CD14-positive monocyte (primary cell): ENCODE data around the gene SPAG16. TPM values are rescaled to one million over a fixed set of nuclear protein-coding genes. Genes with fewer than 3 reads are reported as not detected.
A peak's percentile ranks its signal among the peaks of the same experiment; 100 is the strongest.

ENCODE experiments used
- DNase-seq, 3 donors: peaks; one replicate each; pipeline ENCODE4 v3.0.0-alpha.2; 2011 to 2022
- H2AFZ ChIP-seq: 2 replicates; pipeline ENCODE4 v1.6.0; 2012; ENCODE audit warnings: mild to moderate bottlenecking, low read depth, low read length, inconsistent platforms; ENCODE audit not compliant: insufficient read depth, poor library complexity, severe bottlenecking
- H3K27ac ChIP-seq, 2 donors: 1 replicate in 1 of 2; 2 replicates in 1 of 2; pipeline ENCODE4 v1.5.1; 2012 to 2013; ENCODE audit warnings: low read length in 2 of 2, control low read depth in 1 of 2, inconsistent platforms in 1 of 2, low read depth in 1 of 2, mild to moderate bottlenecking in 1 of 2
- H3K27me3 ChIP-seq, 2 donors: one replicate each; pipeline versions ENCODE4 v1.6.0 to v1.6.1; 2011 to 2013; ENCODE audit warnings: low read length in 2 of 2; ENCODE audit not compliant: control insufficient read depth in 2 of 2, insufficient read depth in 2 of 2
- H3K36me3 ChIP-seq, 2 donors: replicated peaks in 1 of 2; 1 replicate in 1 of 2; 2 replicates in 1 of 2; pipeline versions ENCODE4 v1.5.1 to v1.6.1; 2012 to 2013; ENCODE audit warnings: low read length in 2 of 2, control low read depth in 1 of 2, inconsistent platforms in 1 of 2, mild to moderate bottlenecking in 1 of 2; ENCODE audit not compliant: insufficient read depth in 2 of 2, control insufficient read depth in 1 of 2
- H3K4me1 ChIP-seq, 2 donors: 1 replicate in 1 of 2; 2 replicates in 1 of 2; pipeline versions ENCODE4 v1.5.1 to v1.6.1; 2012 to 2013; ENCODE audit warnings: low read length in 2 of 2, control low read depth in 1 of 2, inconsistent platforms in 1 of 2, mild to moderate bottlenecking in 1 of 2, moderate library complexity in 1 of 2; ENCODE audit not compliant: insufficient read depth in 2 of 2, control insufficient read depth in 1 of 2
- H3K4me2 ChIP-seq: replicated peaks from 2 replicates; pipeline ENCODE3; 2012; ENCODE audit warnings: low read length, moderate library complexity, mild to moderate bottlenecking; ENCODE audit not compliant: poor library complexity, severe bottlenecking; ENCODE audit errors: extremely low read depth
- H3K4me3 ChIP-seq, 3 experiments: fragments of 200-600 bp in 1 of 3; sonication (generic) in 1 of 3; replicated peaks in 1 of 3; 1 replicate in 2 of 3; 2 replicates in 1 of 3; pipeline ENCODE4 v1.5.1; 2011 to 2013; ENCODE audit warnings: low read length in 3 of 3, mild to moderate bottlenecking in 3 of 3, control low read depth in 2 of 3, low read depth in 2 of 3, inconsistent platforms in 1 of 3, moderate library complexity in 1 of 3
- H3K79me2 ChIP-seq: 2 replicates; pipeline ENCODE4 v1.6.0; 2012; ENCODE audit warnings: mild to moderate bottlenecking, control low read depth, inconsistent platforms, low read length, moderate library complexity; ENCODE audit not compliant: insufficient read depth
- H3K9ac ChIP-seq: 2 replicates; pipeline ENCODE4 v1.6.0; 2017; ENCODE audit warnings: low read length, mild to moderate bottlenecking; ENCODE audit not compliant: insufficient read depth, poor library complexity, severe bottlenecking
- H3K9me3 ChIP-seq, 2 donors: replicated peaks in 1 of 2; 1 replicate in 1 of 2; 2 replicates in 1 of 2; pipeline versions ENCODE4 v1.5.1 to v1.6.1; 2012 to 2013; ENCODE audit warnings: low read length in 2 of 2, control low read depth in 1 of 2; ENCODE audit not compliant: control insufficient read depth in 1 of 2, insufficient read depth in 1 of 2
- H4K20me1 ChIP-seq: 2 replicates; pipeline ENCODE4 v1.6.0; 2012; ENCODE audit warnings: mild to moderate bottlenecking, low read length, control low read depth, moderate library complexity; ENCODE audit not compliant: insufficient read depth
- H3K27ac Mint-ChIP-seq, 7 donors: one replicate each; pipeline ENCODE4 v1.8.0; 2020; ENCODE audit warnings: mild to moderate bottlenecking in 7 of 7, mixed read lengths in 7 of 7, moderate library complexity in 6 of 7, inconsistent platforms in 2 of 7
- H3K27me3 Mint-ChIP-seq, 3 donors: one replicate each; pipeline ENCODE4 v1.8.0; 2021 to 2022; ENCODE audit warnings: low read depth in 3 of 3, mild to moderate bottlenecking in 3 of 3, mixed read lengths in 3 of 3, moderate library complexity in 3 of 3, inconsistent platforms in 1 of 3
- H3K36me3 Mint-ChIP-seq, 2 donors: one replicate each; pipeline ENCODE4 v1.8.0; 2020; ENCODE audit warnings: mixed read lengths in 2 of 2, inconsistent platforms in 1 of 2, mild to moderate bottlenecking in 1 of 2
- H3K4me1 Mint-ChIP-seq: one replicate; pipeline ENCODE4 v1.8.0; 2020; ENCODE audit warnings: mild to moderate bottlenecking, mixed read lengths
- H3K4me3 Mint-ChIP-seq, 2 donors: one replicate each; pipeline ENCODE4 v1.8.0; 2020; ENCODE audit warnings: mild to moderate bottlenecking in 2 of 2, mixed read lengths in 2 of 2, moderate library complexity in 1 of 2
- H3K9me3 Mint-ChIP-seq, 7 donors: one replicate each; pipeline ENCODE4 v1.8.0; 2020 to 2022; ENCODE audit warnings: mixed read lengths in 7 of 7, mild to moderate bottlenecking in 6 of 7, moderate library complexity in 6 of 7, inconsistent platforms in 2 of 7
- CTCF ChIP-seq: fragments of 200-600 bp; IDR thresholded peaks from one replicate; pipeline ENCODE4 v1.8.0; 2022; ENCODE audit warnings: antibody characterized with exemption, mild to moderate bottlenecking
- WGBS: methylation state at CpG from one replicate; pipeline ENCODE4 v1.1.5; 2013; ENCODE audit warnings: missing lambda C conversion rate; ENCODE audit not compliant: insufficient coverage; 5-methylcytosine and 5-hydroxymethylcytosine counted together
- intact Hi-C, 2 donors: fragments of 100-400 bp; cut with micrococcal nuclease; formaldehyde crosslinking; loops; one replicate each; pipeline versions ENCODE4 v1.15.0 to v1.15.1; 2023
- polyA plus RNA-seq, 3 donors: library from polyadenylated mRNA; depleted of rRNA in 1 of 3; unstranded in 2 of 3; stranded (reverse) in 1 of 3; fragments of 300-500 nt in 2 of 3; fragments of >200 nt in 1 of 3; fragmentation: Illumina TruSeq in 2 of 3; gene quantifications; 1 replicate in 2 of 3; 2 replicates in 1 of 3; pipeline ENCODE4 v1.2.3, GENCODE V29; 2012 to 2021

SPAG16 gene
- polyA plus RNA-seq, 3 donors, result 0.12 to 0.30 TPM; not detected in 1

DNA sequence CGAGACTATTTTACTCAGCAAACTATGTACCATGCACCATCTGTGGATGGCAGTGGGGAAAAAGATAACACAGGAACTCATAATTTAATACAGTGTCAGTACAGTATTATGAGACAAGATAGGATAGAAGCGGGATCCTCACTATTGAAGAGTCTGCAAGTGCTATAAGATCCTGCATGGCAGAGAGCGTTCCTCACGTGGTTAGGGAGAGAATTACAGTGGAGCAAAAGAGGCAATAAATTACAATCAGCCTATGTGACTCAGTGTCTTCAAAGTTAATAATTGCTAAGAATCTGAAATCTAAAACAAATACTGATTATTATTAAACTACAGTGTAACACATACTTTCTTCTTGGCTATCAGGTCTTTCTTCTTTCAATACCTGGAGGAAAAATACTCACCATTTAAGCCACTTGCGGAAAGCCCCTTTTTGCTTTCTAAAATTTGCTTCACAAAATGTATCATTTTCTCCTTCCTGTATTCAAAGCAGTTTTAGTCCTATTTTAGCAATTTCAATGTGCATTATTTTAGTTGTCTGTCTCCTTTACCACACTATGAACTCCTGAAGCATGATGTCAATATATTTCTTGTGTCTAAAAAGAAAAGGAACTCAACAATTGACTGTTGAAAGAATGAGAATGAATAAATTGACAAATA is 342.9 kb downstream of the SPAG16 start:
- Histone ChIP-seq H4K20me1 (no peaks in the 10 kb centered on the region), H3K27me3 (no peaks in the 10 kb centered on the region), H3K79me2 (no peaks in the 10 kb centered on the region), H3K9me3 (peaks cover 10% of the 10 kb centered on the region in 2 donors), H3K9ac (no peak overlapping the region), H3K36me3 (no peaks in the 10 kb centered on the region), H2AFZ (no peak overlapping the region), H3K4me3 (no peak overlapping the region), H3K4me2 (no peak overlapping the region), H3K4me1 (no peaks in the 10 kb centered on the region), H3K27ac (no peak overlapping the region)
- no peak for TF ChIP-seq CTCF
- peaks cover 0 to 1% (median 0%) of the 10 kb centered on the region in 3 donors for H3K27me3 Mint-ChIP-seq
- 100% methylated on average over 1 of the region's 5 CpGs for WGBS
- no peaks in the 10 kb centered on the region for H3K36me3 Mint-ChIP-seq
- DNase-seq, result no peak
- no peak overlapping the region for H3K4me3 Mint-ChIP-seq
- no peak overlapping the region for H3K27ac Mint-ChIP-seq
- H3K9me3 Mint-ChIP-seq, result peaks cover 0 to 18% (median 7%) of the 10 kb centered on the region in 7 donors
- intact Hi-C loops, result no loop called here
- H3K4me1 Mint-ChIP-seq, result no peaks in the 10 kb centered on the region

DNA sequence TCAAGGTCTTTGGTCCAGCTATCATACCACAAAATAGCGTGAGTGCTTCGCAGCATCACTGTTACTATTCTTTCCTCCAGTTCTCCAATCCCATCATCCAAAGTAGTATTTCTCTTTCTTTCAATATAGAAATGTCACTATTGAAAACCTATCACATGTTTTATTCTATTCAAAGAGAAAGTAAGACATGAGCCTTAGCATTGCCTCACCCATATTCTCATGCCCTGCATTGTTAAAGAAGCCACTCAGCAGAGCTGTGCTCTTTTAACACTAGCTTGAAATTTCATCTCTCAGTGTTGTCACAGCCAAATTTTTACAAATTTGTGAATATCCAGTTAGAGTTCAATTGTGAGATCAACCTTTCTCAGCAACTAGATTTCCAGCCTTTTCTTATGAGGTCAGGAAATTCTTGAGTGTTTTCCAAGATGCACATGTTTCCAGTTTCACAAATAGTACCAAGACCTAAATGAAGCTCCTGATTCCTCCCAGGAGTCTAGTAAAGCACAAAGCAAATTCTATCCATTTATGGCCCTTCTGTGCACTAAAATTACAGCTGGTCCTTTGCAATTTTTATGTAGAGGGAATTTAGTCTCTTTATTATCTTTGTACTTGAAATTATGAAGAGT is 343.7 kb downstream of the SPAG16 start:
- H3K27me3 ChIP-seq, result no peaks in the 10 kb centered on the region
- no peaks in the 10 kb centered on the region for H3K36me3 Mint-ChIP-seq
- no peak for DNase-seq
- intact Hi-C loops, result no loop called here
- no peak overlapping the region for H3K4me3 Mint-ChIP-seq
- no peaks in the 10 kb centered on the region for H4K20me1 ChIP-seq
- no peaks in the 10 kb centered on the region for H3K4me1 ChIP-seq
- H3K4me1 Mint-ChIP-seq, result no peaks in the 10 kb centered on the region
- H3K4me3 ChIP-seq, result no peak overlapping the region
- peak overlapping the region in 1 of 7 donors; percentile 15 for H3K27ac Mint-ChIP-seq
- H2AFZ ChIP-seq, result no peak overlapping the region
- no peaks in the 10 kb centered on the region for H3K79me2 ChIP-seq
- no peaks in the 10 kb centered on the region for H3K36me3 ChIP-seq
- 100% methylated on average over 2 of the region's 2 CpGs for WGBS
- H3K9ac ChIP-seq, result no peak overlapping the region
- peaks cover 0 to 18% (median 10%) of the 10 kb centered on the region in 7 donors for H3K9me3 Mint-ChIP-seq
- peaks cover 10 to 12% of the 10 kb centered on the region in 2 donors for H3K9me3 ChIP-seq
- no peak for TF ChIP-seq CTCF
- H3K4me2 ChIP-seq, result no peak overlapping the region
- H3K27me3 Mint-ChIP-seq, result peaks cover 0 to 1% (median 0%) of the 10 kb centered on the region in 3 donors
- H3K27ac ChIP-seq, result no peak overlapping the region
